GM12891 (cell line): ENCODE measurements around the gene ZDHHC8.

Experiments used
- DNase-seq: peaks from one replicate; pipeline ENCODE4 v3.0.0; 2011; ENCODE audit warnings: low spot score; ENCODE audit not compliant: insufficient read length
- FAIRE-seq: peaks from 2 replicates; lab custom pipeline; 2011; peaks lifted over from hg19 to GRCh38; lab: Jason Lieb, UNC
- PAX5 ChIP-seq: IDR thresholded peaks from 2 replicates; pipeline ENCODE4 v1.6.1; 2011; ENCODE audit warnings: low read length, moderate library complexity, mild to moderate bottlenecking; ENCODE audit not compliant: insufficient read depth, severe bottlenecking
- POLR2A ChIP-seq: IDR thresholded peaks from 2 replicates; pipeline ENCODE4 v1.6.1; 2011; ENCODE audit warnings: low read depth, low read length, control low read depth
- POLR2AphosphoS5 ChIP-seq: IDR thresholded peaks from 2 replicates; pipeline ENCODE4 v1.6.1; 2011; ENCODE audit warnings: low read depth, low read length, control low read depth
- POU2F2 ChIP-seq: IDR thresholded peaks from 2 replicates; pipeline ENCODE4 v1.6.1; 2011; ENCODE audit warnings: low read depth, mild to moderate bottlenecking, control low read depth, low read length, moderate library complexity
- SPI1 ChIP-seq: IDR thresholded peaks from 2 replicates; pipeline ENCODE4 v1.6.1; 2011; ENCODE audit warnings: low read depth, low read length, control low read depth
- TAF1 ChIP-seq: IDR thresholded peaks from 2 replicates; pipeline ENCODE4 v1.6.1; 2011; ENCODE audit warnings: low read depth, low read length, control low read depth

The ZDHHC8 gene

GRCh38 chr22:20088263-20088648 lies 43.3 kb upstream of the ZDHHC8 start:
- FAIRE-seq = no peak
- DNase-seq = no peak
- TF ChIP-seq SPI1 = no peak
- TF ChIP-seq POLR2A = no peak
- no peak for TF ChIP-seq POLR2AphosphoS5
- TF ChIP-seq POU2F2 = no peak
- TF ChIP-seq TAF1 = no peak
- TF ChIP-seq PAX5 = no peak

- TF ChIP-seq PAX5 (no peak), POU2F2 (no peak), SPI1 (no peak), POLR2A (no peak), POLR2AphosphoS5 (no peak), TAF1 (no peak)
- no peak for DNase-seq
- no peak for FAIRE-seq
Observed at GRCh38 chr22:20089226-20089976, 42.2 kb upstream of the ZDHHC8 start.

- no peak for FAIRE-seq
- no peak for TF ChIP-seq POU2F2
- DNase-seq = no peak
Observed at GRCh38 chr22:20089977-20090729, 41.5 kb upstream of the ZDHHC8 start.

GRCh38 chr22:20090730-20091240 lies 40.8 kb upstream of the ZDHHC8 start:
- FAIRE-seq (no peak), DNase-seq (no peak)
- TF ChIP-seq POU2F2 (no peak), POLR2A (no peak), TAF1 (no peak)

- DNase-seq (no peak), FAIRE-seq (no peak)
- TF ChIP-seq PAX5 = no peak
- no peak for TF ChIP-seq TAF1
- TF ChIP-seq POLR2A = no peak
- no peak for TF ChIP-seq SPI1
- no peak for TF ChIP-seq POLR2AphosphoS5
- TF ChIP-seq POU2F2 = no peak
Observed at GRCh38 chr22:20091690-20092476, 39.7 kb upstream of the ZDHHC8 start.

GRCh38 chr22:20092477-20092854 lies 39.1 kb upstream of the ZDHHC8 start:
- no peak for DNase-seq
- FAIRE-seq = no peak
- TF ChIP-seq PAX5 (no peak), TAF1 (no peak), SPI1 (no peak)

- FAIRE-seq = no peak
- no peak for DNase-seq
- TF ChIP-seq SPI1 (no peak), POLR2AphosphoS5 (no peak), POLR2A (no peak), PAX5 (no peak)
Observed at GRCh38 chr22:20093418-20094196, 38.0 kb upstream of the ZDHHC8 start.

GRCh38 chr22:20094197-20094807 lies 37.3 kb upstream of the ZDHHC8 start:
- DNase-seq (no peak), FAIRE-seq (no peak)
- no peak for TF ChIP-seq POU2F2
- TF ChIP-seq POLR2AphosphoS5 = no peak
- TF ChIP-seq PAX5 = no peak
- TF ChIP-seq TAF1 = no peak
- TF ChIP-seq POLR2A = no peak
- TF ChIP-seq SPI1 = no peak

GRCh38 chr22:20095521-20095920 lies 36.1 kb upstream of the ZDHHC8 start:
- DNase-seq (no peak), FAIRE-seq (no peak)
- TF ChIP-seq POLR2AphosphoS5 (no peak), POLR2A (no peak), PAX5 (no peak)
